HG02610 (cell line): Measurements from ENCODE around the gene SERPINB6.
"Not testable (repeated sequence)": the region's sequence is repeated elsewhere in the genome, so short reads cannot be mapped to it uniquely, and the experiment has no call there.

Source experiments
- ATAC-seq: cut with Tn5 transposase; IDR thresholded peaks from one replicate; pipeline ENCODE4 v1.9.1; 2021; ENCODE audit warnings: mild to moderate bottlenecking, moderate library complexity; ENCODE audit not compliant: unreplicated experiment

Gene SERPINB6

GRCh38 chr6:2977799-2978590 lies 6.6 kb upstream of the SERPINB6 start:
- ATAC-seq = no peak

GRCh38 chr6:2977290-2977689 lies 5.9 kb upstream of the SERPINB6 start:
- ATAC-seq = no peak

- ATAC-seq = no peak
Measured at GRCh38 chr6:2976571-2977085, 5.3 kb upstream of the SERPINB6 start.

DNA sequence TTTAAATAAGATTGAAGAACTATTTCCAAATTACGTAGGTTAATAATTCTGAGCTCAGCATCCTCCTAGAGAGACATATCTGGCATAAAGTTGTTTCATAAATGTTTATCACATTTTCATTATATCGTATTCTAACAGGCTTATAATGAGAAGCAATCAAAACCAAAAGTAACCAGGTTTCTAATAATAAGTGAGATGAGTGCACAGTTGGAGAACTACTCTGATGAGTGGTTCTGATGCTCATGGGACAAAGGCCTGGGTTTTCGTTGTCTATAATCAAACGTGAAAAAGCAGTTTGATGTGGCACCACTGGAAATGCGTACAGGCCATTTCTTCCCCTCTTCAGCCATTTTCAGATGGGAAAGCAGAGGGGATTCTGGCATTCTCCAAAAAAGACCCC lies 4.7 kb upstream of the SERPINB6 start:
- no peak for ATAC-seq

DNA sequence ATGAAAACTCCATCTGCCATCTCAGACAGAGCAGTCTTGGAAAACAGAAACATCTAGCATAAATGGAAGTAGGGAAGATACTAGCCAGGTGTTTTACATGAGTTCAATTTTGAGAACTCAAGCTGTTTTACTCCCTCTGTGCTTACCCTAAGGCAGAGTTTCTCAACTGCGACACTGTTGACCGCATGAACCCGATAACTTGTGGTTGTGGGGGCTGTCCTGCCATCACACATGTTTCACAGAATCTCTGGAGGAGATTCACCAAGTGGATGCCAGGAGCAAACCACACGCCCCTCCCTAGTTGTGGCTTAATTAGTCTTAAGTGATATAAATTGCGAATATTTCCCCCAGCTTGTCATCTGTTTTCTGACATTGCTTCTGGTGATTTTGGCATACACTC lies 2.3 kb upstream of the SERPINB6 start:
- no peak for ATAC-seq

GRCh38 chr6:2973180-2973579 lies 1.8 kb upstream of the SERPINB6 start:
- ATAC-seq = not testable (repeated sequence)

DNA sequence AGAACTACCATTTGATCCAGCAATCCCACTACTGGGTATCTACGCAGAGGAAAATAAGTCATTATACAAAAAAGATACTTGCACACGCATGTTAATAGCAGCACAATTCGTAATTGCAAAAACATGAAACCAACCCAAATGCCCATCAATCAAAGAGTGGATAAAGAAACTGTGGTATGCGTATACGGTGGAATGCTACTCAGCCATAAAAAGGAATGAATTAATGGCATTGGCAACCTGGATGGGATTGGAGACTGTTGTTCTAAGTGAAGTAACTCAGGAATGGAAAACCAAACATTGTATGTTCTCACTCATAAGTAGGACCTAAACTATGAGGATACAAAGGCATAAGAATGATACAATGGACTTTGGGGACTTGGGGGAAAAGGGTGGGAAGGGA lies 1.3 kb upstream of the SERPINB6 start:
- not testable (repeated sequence) for ATAC-seq

DNA sequence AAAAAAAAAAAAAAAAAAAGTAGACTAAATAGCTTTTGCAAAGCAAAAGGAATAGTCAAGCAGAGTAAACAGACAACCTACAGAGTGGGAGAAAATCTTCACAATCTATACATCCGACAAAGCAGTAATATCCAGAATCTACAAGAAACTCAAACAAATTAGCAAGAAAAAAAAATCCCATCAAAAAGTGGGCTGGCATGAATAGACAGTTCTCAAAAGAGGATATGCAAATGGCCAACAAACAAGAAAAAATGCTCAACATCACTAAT lies 786 bp upstream of the SERPINB6 start:
- not testable (repeated sequence) for ATAC-seq

- ATAC-seq = no peak
Measured at GRCh38 chr6:2970753-2971419, 481 bp downstream of the SERPINB6 start.

DNA sequence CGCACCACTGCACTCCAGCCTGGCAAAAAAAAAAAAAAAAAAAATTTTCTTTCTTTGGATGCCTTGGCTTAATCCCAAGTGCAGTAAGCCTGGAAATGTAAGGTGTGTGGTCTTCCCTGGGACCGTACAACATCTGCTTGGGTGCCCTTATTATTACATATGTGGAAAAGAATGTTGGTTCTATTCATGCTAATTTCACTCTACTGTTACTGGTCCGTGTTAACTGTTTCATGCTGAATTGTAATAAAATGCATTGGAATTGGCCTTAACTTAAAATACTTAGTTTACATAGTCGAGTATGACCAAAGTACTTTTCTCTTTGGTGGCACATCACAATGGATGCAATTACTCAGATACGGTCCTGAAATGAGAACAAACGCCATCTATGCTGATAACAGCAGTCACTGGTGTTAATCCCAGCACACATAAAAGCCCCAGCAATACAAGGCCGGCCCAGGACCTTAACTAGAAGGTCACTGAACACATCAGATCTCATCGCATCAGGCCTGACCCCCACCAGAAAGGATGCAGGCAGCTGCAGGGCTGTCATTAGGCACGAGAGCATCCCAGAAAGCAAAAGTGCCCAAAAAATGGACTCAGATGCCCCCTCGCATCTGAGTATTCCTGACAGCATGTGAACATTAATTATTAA lies 1.2 kb downstream of the SERPINB6 start:
- ATAC-seq = no peak

DNA sequence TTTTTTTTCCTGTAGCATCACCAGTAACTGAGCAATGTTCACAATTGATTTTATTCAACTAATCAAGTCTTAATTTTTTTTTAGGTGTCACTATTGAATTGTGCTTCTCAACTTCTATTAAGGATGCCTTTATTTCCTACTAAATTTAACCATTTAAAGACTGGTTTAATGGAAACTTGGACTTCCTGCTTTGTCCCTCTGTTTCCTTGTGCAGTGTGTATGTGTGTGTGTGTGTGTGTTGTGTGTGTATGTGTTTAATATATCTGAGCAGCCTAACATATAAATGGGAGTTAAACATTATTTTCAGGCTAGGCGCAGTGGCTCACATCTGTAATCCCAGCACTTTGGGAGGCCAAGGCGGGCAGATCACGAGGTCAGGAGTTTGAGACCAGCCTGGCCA lies 1.8 kb downstream of the SERPINB6 start:
- no peak for ATAC-seq

GRCh38 chr6:2968600-2969135 lies 2.7 kb downstream of the SERPINB6 start:
- no peak for ATAC-seq

DNA sequence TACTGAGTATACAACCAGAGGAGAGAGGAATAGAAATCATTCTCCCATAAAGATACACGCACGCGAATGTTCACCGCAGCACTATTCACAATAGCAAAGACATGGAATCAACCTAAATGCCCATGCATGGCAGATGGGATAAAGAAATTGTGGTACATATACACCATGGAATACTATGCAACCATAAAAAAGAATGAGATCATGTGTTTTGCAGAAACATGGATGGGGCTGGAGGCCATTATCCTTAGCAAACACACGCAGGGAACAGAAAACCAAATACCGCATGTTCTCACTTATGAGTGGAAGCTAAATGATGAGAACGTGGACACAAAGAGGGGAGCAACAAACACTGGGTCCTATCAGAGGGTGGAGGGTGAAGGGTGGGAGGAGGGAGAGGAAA lies 3.4 kb downstream of the SERPINB6 start:
- ATAC-seq = no peak

DNA sequence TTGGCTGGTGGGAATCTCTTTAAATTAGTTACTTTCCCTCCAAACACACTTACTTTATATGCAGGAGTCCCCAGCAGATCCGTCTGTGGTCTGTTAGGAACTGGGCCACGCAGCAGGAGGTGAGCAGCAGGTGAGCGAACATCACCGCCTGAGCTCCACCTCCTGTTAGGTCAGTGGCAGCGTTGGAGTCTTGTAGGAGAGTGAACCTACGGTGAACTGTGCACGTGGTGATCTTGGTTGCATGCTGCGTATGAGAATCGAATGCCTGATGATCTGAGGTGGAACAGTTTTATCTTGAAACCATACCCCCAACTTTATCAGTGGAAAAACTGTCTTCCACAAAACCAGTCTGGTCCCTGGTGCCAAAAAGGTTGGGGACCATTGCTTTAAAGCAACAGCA lies 5.0 kb downstream of the SERPINB6 start:
- no peak for ATAC-seq

- no peak for ATAC-seq
Measured at GRCh38 chr6:2964793-2965505, 6.4 kb downstream of the SERPINB6 start.

DNA sequence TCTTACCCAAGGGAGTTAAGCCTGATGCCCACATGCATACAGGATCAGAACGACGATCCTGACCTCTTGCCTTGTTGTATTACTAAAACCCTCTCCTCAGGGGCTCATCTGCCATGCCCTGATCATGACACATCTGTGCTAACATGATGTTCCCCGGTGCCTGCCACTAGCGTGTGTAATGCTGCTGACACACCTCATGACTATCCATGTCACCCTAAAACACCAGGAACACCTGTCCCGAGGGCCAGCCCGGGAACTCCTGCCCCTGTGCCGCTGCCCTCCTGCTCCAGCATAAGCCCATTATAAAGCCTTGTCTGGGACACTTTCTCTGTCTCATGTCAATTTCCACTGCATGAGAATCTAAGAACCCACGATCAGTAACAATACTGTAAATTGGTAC lies 7.6 kb downstream of the SERPINB6 start:
- no peak for ATAC-seq

- ATAC-seq = no peak
Measured at GRCh38 chr6:2962636-2963035, 8.7 kb downstream of the SERPINB6 start.

GRCh38 chr6:2962004-2962403 lies 9.4 kb downstream of the SERPINB6 start:
- no peak for ATAC-seq

GRCh38 chr6:2961506-2961905 lies 9.9 kb downstream of the SERPINB6 start:
- ATAC-seq = no peak

GRCh38 chr6:2960935-2961334 lies 10.4 kb downstream of the SERPINB6 start:
- ATAC-seq = no peak
